HG03097 (cell line): Measurements from ENCODE around the gene GMFB.

Experiments
- ATAC-seq: cut with Tn5 transposase; IDR thresholded peaks from one replicate; pipeline ENCODE4 v1.9.1; 2021; ENCODE audit not compliant: unreplicated experiment, low FRiP score

Gene GMFB

DNA sequence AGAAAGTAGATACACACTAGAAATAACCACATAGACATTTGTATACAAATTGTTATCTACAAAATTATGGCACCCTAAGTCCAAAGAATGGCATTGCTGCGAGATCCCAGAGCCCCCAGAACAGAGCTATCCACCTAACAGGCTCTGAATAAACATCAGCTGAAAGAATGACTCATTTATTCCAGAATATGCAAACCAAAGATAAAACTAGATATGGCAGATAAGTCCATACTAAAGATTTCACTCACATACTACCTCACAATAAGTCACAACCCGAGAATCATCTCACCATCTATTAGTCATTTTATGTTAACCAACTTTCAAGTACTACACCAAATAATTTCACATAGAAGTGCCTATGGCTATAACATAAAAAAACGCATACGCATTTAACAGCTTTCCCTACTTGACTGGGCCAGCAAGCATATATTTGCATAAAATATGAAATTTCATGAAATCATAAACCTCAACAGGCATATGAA lies 53.2 kb downstream of the GMFB start:
- no peak for ATAC-seq

DNA sequence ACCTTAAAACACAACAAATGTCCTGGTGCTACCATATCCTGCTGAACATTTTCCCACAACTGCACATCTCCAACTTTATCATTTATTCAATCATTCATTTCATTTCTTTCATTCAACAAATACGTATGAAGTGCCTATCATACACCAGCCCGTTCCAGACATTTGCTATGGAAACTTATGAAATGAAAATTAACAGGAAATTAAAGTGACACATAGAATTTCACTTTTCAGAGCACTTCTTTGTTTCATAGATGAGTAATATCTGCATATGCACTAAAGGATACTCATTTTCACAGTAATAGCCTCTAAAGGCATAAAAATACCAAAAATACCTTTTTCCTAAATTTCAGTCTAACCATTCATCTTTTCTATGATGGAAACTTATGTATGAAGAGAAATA lies 60.3 kb downstream of the GMFB start:
- ATAC-seq: no peak

DNA sequence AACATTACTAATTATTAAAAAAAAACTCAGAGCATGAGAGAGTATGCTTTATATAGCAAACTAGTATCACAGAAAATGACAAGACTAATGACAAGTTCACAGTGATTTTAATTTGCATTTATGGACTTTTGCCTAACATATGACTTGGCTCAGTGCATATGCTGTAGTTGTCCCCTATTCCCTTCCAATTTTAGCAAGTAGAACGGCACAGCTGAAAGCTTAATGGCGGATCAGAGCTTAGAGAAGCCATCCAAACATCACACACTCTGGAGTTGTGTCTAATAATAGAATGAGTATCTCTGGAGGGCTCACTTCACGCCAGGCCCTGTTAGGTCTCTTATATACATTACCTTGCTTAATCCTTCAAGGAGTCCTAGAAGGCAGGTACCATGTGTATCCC lies 60.9 kb downstream of the GMFB start:
- no peak for ATAC-seq

DNA sequence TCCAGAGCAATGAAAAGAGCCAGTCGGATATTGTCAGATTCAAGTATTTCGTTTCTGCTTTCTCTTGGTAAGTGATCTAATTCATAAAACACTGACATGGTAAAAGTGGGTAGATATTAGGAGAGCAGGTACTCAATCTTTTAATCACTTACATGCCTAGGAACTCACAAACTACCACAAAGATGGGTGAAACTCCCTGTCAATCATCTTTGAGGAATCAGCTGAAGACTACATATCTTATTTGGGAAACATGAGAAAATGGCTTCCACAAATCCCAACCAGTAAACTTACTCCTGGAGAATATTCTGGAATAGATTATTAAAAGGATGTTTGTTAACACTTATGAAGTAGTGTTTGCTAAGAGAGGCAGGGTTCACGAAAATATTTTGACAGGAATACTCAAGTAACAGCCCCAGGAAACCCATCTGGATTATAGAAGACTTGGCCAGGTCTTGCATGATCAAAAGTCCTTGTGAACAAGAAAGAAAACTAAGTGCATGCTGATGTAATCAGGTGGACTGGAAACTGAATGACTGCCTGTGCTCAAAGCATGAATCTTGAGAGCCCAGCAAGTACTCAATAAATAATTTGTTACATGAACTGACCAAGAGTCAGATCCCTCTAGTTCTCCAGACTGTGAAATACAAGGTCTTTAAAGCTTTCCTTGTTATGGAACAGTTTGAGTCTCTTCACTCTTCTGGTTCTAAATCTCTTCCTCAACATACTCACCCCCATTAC lies 63.1 kb downstream of the GMFB start:
- ATAC-seq: no peak

DNA sequence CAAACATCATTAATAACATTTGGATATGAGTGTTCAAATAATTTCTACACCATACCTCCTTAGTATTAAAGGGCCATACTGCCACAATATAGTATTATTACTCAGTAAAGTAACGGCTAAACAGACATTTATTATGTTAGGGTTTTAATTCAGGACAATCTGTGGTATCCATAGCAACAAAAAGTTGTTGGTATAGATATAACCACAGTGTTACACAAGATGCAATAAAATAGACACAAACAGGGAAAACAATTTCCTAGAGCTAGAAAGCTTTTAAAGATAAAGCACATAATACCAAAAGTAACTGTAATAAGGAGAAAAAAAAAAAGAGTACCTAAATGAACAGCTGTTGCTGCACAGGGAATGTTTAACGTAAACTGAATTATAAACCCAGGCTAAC lies 63.7 kb downstream of the GMFB start:
- ATAC-seq: no peak
